A549 (cell line): ENCODE measurements around the gene MRPS22. TPM values are rescaled to one million over a fixed set of nuclear protein-coding genes. Genes with fewer than 3 reads are reported as not detected.

Experiments used
- ATAC-seq, 2 experiments: fragments of 200-7000 bp in 1 of 2; fragments of >200 bp in 1 of 2; cut with Nextera tagmentation in 1 of 2; cut with Tn5 transposase in 1 of 2; 3 replicates each; pipeline versions ENCODE4 v1.8.0 to v1.9.1; 2018 to 2020; ENCODE audit warnings: mild to moderate bottlenecking in 1 of 2, moderate library complexity in 1 of 2
- CTCF ChIA-PET: fragments of 300-600 bp; sonication (Branson Sonifier 250); formaldehyde crosslinking; extraction: SDS; loops from one replicate; lab custom pipeline; 2021; ENCODE audit warnings: antibody characterized with exemption, inconsistent platforms; lab: Yijun Ruan, JAX
- POLR2A ChIA-PET: fragments of 350-600 bp; formaldehyde crosslinking; extraction: SDS; loops from one replicate; lab custom pipeline; 2021; ENCODE audit warnings: antibody characterized with exemption, inconsistent platforms; lab: Yijun Ruan, JAX
- DNase-seq, 2 experiments: peaks; one replicate each; pipeline versions ENCODE4 v3.0.0 to v3.0.0-alpha.2; 2011 to 2016; ENCODE audit warnings: low read depth in 1 of 2, low spot score in 1 of 2
- FAIRE-seq: peaks from 2 replicates; lab custom pipeline; 2011; peaks lifted over from hg19 to GRCh38; lab: Jason Lieb, UNC
- H3K27ac ChIP-seq, 2 experiments: fragments of >200 bp; sonication (Bioruptor Twin); formaldehyde crosslinking; 3 replicates each; pipeline ENCODE4 v1.5.1; 2016 to 2017
- H3K4me1 ChIP-seq: fragments of >200 bp; sonication (Bioruptor Twin); formaldehyde crosslinking; 3 replicates; pipeline ENCODE4 v1.6.1; 2016
- H3K4me2 ChIP-seq: fragments of >200 bp; sonication (Bioruptor Twin); formaldehyde crosslinking; 3 replicates; pipeline ENCODE4 v1.6.1; 2016
- H3K4me3 ChIP-seq: fragments of >200 bp; sonication (Bioruptor Twin); formaldehyde crosslinking; 3 replicates; pipeline ENCODE4 v1.5.1; 2016
- H3K9me3 ChIP-seq: fragments of >200 bp; sonication (Bioruptor Twin); formaldehyde crosslinking; 3 replicates; pipeline ENCODE4 v1.6.1; 2016
- CEBPB ChIP-seq, 2 experiments: fragments of >200 bp in 1 of 2; sonication (Bioruptor Twin) in 1 of 2; formaldehyde crosslinking in 1 of 2; IDR thresholded peaks; 2 replicates each; pipeline ENCODE4 v1.6.1; 2012 to 2016
- CHD2 ChIP-seq: fragments of 150-350 bp; IDR thresholded peaks from 2 replicates; pipeline ENCODE4 v1.6.1; 2014; ENCODE audit warnings: low read length; ENCODE audit not compliant: partially characterized antibody
- CHD4 ChIP-seq: fragments of 200-600 bp; sonication (generic); IDR thresholded peaks from 2 replicates; pipeline ENCODE4 v1.6.1; 2016; ENCODE audit warnings: antibody characterized with exemption, mild to moderate bottlenecking, borderline replicate concordance
- FOSL2 ChIP-seq, 2 experiments: fragments of 450-650 bp in 1 of 2; fragments of >200 bp in 1 of 2; sonication (Bioruptor Twin) in 1 of 2; formaldehyde crosslinking; IDR thresholded peaks; 2 replicates each; pipeline versions ENCODE4 v1.5.0 to v1.6.1; 2016 to 2020; ENCODE audit warnings: mild to moderate bottlenecking in 1 of 2, moderate library complexity in 1 of 2
- GATA3 ChIP-seq: IDR thresholded peaks from 2 replicates; pipeline ENCODE4 v1.6.1; 2012; ENCODE audit warnings: borderline replicate concordance
- HDAC2 ChIP-seq: fragments of 200-600 bp; sonication (generic); IDR thresholded peaks from 2 replicates; pipeline ENCODE4 v1.6.1; 2016
- HOXA7 ChIP-seq: fragments of 250-450 bp; sonication (Bioruptor Pico); IDR thresholded peaks from 2 replicates; pipeline ENCODE4 v1.5.0; 2020; ENCODE audit warnings: mild to moderate bottlenecking, moderate library complexity
- HOXB13 ChIP-seq: fragments of 250-450 bp; sonication (Bioruptor Pico); IDR thresholded peaks from 2 replicates; pipeline ENCODE4 v1.5.0; 2020; ENCODE audit warnings: low read depth, mild to moderate bottlenecking, moderate library complexity
- KDM1A ChIP-seq: fragments of 200-600 bp; sonication (generic); IDR thresholded peaks from 2 replicates; pipeline ENCODE4 v1.6.1; 2016; ENCODE audit warnings: low read depth, mild to moderate bottlenecking
- MAX ChIP-seq: IDR thresholded peaks from 2 replicates; pipeline ENCODE4 v1.6.1; 2012
- MAZ ChIP-seq: fragments of 150-350 bp; IDR thresholded peaks from 2 replicates; pipeline ENCODE4 v1.6.1; 2014; ENCODE audit warnings: antibody characterized with exemption, low read depth, low read length, borderline replicate concordance
- NPAS2 ChIP-seq: fragments of 250-450 bp; sonication (Bioruptor Pico); IDR thresholded peaks from 2 replicates; pipeline ENCODE4 v1.8.0; 2022; ENCODE audit warnings: mild to moderate bottlenecking, moderate library complexity, borderline replicate concordance
- PBX3 ChIP-seq: IDR thresholded peaks from 2 replicates; pipeline ENCODE4 v1.6.1; 2012
- POLR2AphosphoS2 ChIP-seq: conservative IDR thresholded peaks from 2 replicates; pipeline ENCODE4 v1.6.1; 2012; ENCODE audit warnings: low read length, improper control_type of control experiment, inconsistent platforms
- RAD21 ChIP-seq, 2 experiments: fragments of >200 bp in 1 of 2; sonication (Bioruptor Twin) in 1 of 2; formaldehyde crosslinking in 1 of 2; IDR thresholded peaks in 1 of 2; conservative IDR thresholded peaks in 1 of 2; 2 replicates in 1 of 2; 3 replicates in 1 of 2; pipeline ENCODE4 v1.6.1; 2012 to 2018; ENCODE audit warnings: inconsistent platforms in 1 of 2
- RARB ChIP-seq: fragments of 250-450 bp; sonication (Bioruptor Pico); IDR thresholded peaks from 2 replicates; pipeline ENCODE4 v1.8.0; 2021; ENCODE audit warnings: mild to moderate bottlenecking, moderate library complexity
- RCOR1 ChIP-seq: fragments of 150-350 bp; IDR thresholded peaks from 2 replicates; pipeline ENCODE4 v1.6.1; 2014; ENCODE audit warnings: antibody characterized with exemption, low read length, low read depth
- SMC3 ChIP-seq: fragments of >200 bp; sonication (Bioruptor Twin); formaldehyde crosslinking; IDR thresholded peaks from 3 replicates; pipeline ENCODE4 v1.6.1; 2018; ENCODE audit warnings: inconsistent platforms
- TP53 ChIP-seq: fragments of 250-450 bp; sonication (Bioruptor Pico); IDR thresholded peaks from 2 replicates; pipeline ENCODE4 v1.5.0; 2021; ENCODE audit warnings: mild to moderate bottlenecking, moderate library complexity
- WGBS: methylation state at CpG from one replicate; pipeline ENCODE4 v1.1.6; 2017; ENCODE audit errors: missing lambda C conversion rate; 5-methylcytosine and 5-hydroxymethylcytosine counted together
- polyA plus RNA-seq, 4 experiments: library from polyadenylated mRNA; depleted of rRNA in 3 of 4; stranded (reverse); fragments of >200 nt; fragmentation: RNase III in 1 of 4; extraction: RNeasy Plus Mini Kit Qiagen cat#74134 plus additional on column Dnase treatment in 1 of 4; gene quantifications; 2 replicates in 3 of 4; 3 replicates in 1 of 4; pipeline ENCODE4 v1.2.3, GENCODE V29; 2011 to 2017

Gene MRPS22
- polyA plus RNA-seq, 2 of the 4 experiments (the other 2 are of a cell fraction): 47.3 to 57.3 TPM

- Histone ChIP-seq H3K27ac (peak overlapping the region; percentile 88 to 92), H3K4me1 (peaks cover 59% of the 10 kb centered on the region), H3K4me2 (peak overlapping the region; percentile 72), H3K9me3 (no peaks in the 10 kb centered on the region), H3K4me3 (no peak overlapping the region)
- ChIA-PET POLR2A (interaction anchor here (1.3 kb wide), 1 partner anchor 8 kb away, joined by 3 read pairs; no protein-coding TSS in a partner anchor), CTCF (interaction anchor here (1.1 to 5.2 kb wide), 4 partner anchors 9 to 198 kb away, joined by 3 to 26 read pairs (median 4); no protein-coding TSS in a partner anchor)
- 51% methylated on average over 8 of the region's 8 CpGs for WGBS
- FAIRE-seq (no peak), DNase-seq (peak in 1 of 2 experiments; percentile 32), ATAC-seq (peak in 1 of 2 experiments; percentile 38; a peak in 2 of 6 replicates)
- TF ChIP-seq RAD21 (conservative IDR thresholded peaks at IDR 0.05 in 1 of 2, IDR thresholded peaks at IDR 0.05 in 1 of 2) (no peak), FOSL2 (IDR thresholded peaks at IDR 0.05) (no peak), FOSL2 (CRISPR knock-in tag; IDR thresholded peaks at IDR 0.05) (no peak), TP53 (no peak), MAZ (no peak), HOXB13 (CRISPR knock-in tag) (no peak), CHD4 (no peak), NPAS2 (CRISPR knock-in tag) (no peak), RCOR1 (no peak), CHD2 (no peak), POLR2AphosphoS2 (no peak), KDM1A (no peak), SMC3 (no peak)
Measured at GRCh38 chr3:139310474-139310933, 33.3 kb upstream of the MRPS22 start.

- no peaks in the 10 kb centered on the region for H3K9me3 ChIP-seq
- ATAC-seq: no peak
- peak overlapping the region; percentile 88 to 92 for H3K27ac ChIP-seq
- TF ChIP-seq CHD2 (no peak), HOXA7 (no peak), RAD21 (conservative IDR thresholded peaks at IDR 0.05 in 1 of 2, IDR thresholded peaks at IDR 0.05 in 1 of 2) (no peak), HDAC2 (no peak), FOSL2 (IDR thresholded peaks at IDR 0.05) (no peak), FOSL2 (CRISPR knock-in tag; IDR thresholded peaks at IDR 0.05) (no peak), PBX3 (no peak)
- WGBS: 88% methylated on average over 1 of the region's 1 CpG
- no peak for DNase-seq
- ChIA-PET CTCF (interaction anchor here (1.1 to 5.2 kb wide), 3 partner anchors 10 to 200 kb away, joined by 3 to 26 read pairs (median 4); no protein-coding TSS in a partner anchor), POLR2A (interaction anchor here (1.3 kb wide), 1 partner anchor 9 kb away, joined by 3 read pairs; no protein-coding TSS in a partner anchor)
- no peak for FAIRE-seq
- peaks cover 59% of the 10 kb centered on the region for H3K4me1 ChIP-seq
- H3K4me3 ChIP-seq: no peak overlapping the region
- H3K4me2 ChIP-seq: no peak overlapping the region
Measured at GRCh38 chr3:139311557-139311956, 32.3 kb upstream of the MRPS22 start.

GRCh38 chr3:139312416-139312815 is 31.4 kb upstream of the MRPS22 start:
- ATAC-seq (no peak), FAIRE-seq (no peak), DNase-seq (no peak)
- ChIA-PET POLR2A (no interaction called here), CTCF (interaction anchor here (0.7 to 10.6 kb wide), 6 partner anchors 11 to 376 kb away, joined by 3 to 55 read pairs (median 5); no protein-coding TSS in a partner anchor)
- Histone ChIP-seq H3K27ac (peak overlapping the region; percentile 88 to 92), H3K4me3 (no peak overlapping the region), H3K4me1 (peaks cover 59% of the 10 kb centered on the region), H3K4me2 (peak overlapping the region; percentile 20), H3K9me3 (no peaks in the 10 kb centered on the region)
- WGBS: 83% methylated on average over 1 of the region's 1 CpG
- TF ChIP-seq CHD4 (no peak), KDM1A (no peak), POLR2AphosphoS2 (no peak)

GRCh38 chr3:139312959-139313358 is 30.9 kb upstream of the MRPS22 start:
- DNase-seq (peak; percentile 46 to 51), ATAC-seq (peak; percentile 27 to 68; a peak in 3 of 6 replicates), FAIRE-seq (no peak)
- H3K27ac ChIP-seq: peak overlapping the region; percentile 88 to 92; a peak in 5 of 6 replicates
- no peak overlapping the region for H3K4me3 ChIP-seq
- CTCF ChIA-PET: interaction anchor here (0.7 to 10.6 kb wide), 4 partner anchors 16 to 377 kb away, joined by 3 to 55 read pairs (median 16); no protein-coding TSS in a partner anchor
- POLR2A ChIA-PET: no interaction called here
- no peaks in the 10 kb centered on the region for H3K9me3 ChIP-seq
- WGBS: no CpG with 5 or more reads among the region's 2 CpGs
- peak; percentile 87 for TF ChIP-seq GATA3
- TF ChIP-seq RARB (CRISPR knock-in tag): no peak
- 0 out of 2 replicates have a peak, but pooled peaks have one; percentile 40 for TF ChIP-seq MAX
- TF ChIP-seq CEBPB (IDR thresholded peaks at IDR 0.05): peak in 1 of 2 experiments; percentile 32; a peak in 1 of 4 replicates
- H3K4me1 ChIP-seq: peaks cover 59% of the 10 kb centered on the region
- peak overlapping the region; percentile 20 for H3K4me2 ChIP-seq
